Epithelial cell of esophagus (primary cell): ENCODE data around the gene STX3.

Experiments
- DNase-seq: peaks from one replicate; pipeline ENCODE4 v3.0.0; 2010; ENCODE audit warnings: low read depth
- H3K4me3 ChIP-seq: 2 replicates; pipeline ENCODE4 v1.5.1; 2011; ENCODE audit warnings: mild to moderate bottlenecking, low read length, control low read depth
- TF ChIP-seq, protein P1 (sequence below): IDR thresholded peaks from 2 replicates; pipeline ENCODE4 v1.5.1; 2011; ENCODE audit warnings: low read depth, mild to moderate bottlenecking, low read length, control low read depth, inconsistent platforms; ENCODE audit not compliant: insufficient read depth; ENCODE audit errors: missing control alignments

The STX3 gene

DNA sequence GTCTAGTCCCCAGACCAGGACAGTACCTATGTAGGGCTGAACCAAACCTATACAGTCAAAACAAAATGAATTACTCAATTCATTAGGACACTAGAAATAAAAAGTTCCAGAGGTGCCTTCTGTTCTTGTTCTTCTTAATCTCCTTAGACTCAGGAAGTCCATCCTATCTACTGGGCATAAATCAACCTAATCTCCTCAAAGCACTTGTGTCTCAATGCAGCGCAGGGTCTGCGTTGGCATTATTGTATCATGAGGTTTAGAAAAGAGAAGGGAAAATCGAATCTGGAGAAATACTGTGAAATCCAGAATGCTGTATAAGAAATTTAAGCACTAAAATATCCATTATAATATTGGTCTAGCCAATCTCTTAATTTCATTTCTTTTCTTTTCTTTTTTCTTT lies 39.1 kb upstream of the STX3 start:
- no peak overlapping the region for H3K4me3 ChIP-seq
- TF ChIP-seq, protein P1, sequence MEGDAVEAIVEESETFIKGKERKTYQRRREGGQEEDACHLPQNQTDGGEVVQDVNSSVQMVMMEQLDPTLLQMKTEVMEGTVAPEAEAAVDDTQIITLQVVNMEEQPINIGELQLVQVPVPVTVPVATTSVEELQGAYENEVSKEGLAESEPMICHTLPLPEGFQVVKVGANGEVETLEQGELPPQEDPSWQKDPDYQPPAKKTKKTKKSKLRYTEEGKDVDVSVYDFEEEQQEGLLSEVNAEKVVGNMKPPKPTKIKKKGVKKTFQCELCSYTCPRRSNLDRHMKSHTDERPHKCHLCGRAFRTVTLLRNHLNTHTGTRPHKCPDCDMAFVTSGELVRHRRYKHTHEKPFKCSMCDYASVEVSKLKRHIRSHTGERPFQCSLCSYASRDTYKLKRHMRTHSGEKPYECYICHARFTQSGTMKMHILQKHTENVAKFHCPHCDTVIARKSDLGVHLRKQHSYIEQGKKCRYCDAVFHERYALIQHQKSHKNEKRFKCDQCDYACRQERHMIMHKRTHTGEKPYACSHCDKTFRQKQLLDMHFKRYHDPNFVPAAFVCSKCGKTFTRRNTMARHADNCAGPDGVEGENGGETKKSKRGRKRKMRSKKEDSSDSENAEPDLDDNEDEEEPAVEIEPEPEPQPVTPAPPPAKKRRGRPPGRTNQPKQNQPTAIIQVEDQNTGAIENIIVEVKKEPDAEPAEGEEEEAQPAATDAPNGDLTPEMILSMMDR, result no peak
- DNase-seq, result no peak

DNA sequence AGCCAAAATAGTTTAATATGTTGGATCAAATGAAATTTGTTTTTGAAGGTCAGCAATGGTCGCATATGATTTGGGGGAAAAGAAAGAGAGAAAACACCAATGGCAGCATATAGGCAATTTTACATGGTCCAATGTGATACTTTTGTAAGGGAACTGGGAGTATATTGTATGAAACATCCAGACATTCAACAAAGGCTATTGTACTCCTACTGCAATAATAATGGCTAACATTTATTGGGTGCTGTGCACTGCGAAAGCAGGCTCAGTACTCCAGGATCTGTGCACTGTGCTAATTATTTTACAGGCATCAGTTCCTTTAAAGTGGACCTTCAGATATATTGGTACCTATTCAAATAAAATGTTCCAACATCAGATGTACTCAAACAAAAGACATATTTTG lies 35.6 kb upstream of the STX3 start:
- no peak for DNase-seq
- TF ChIP-seq, protein P1, result no peak
- no peak overlapping the region for H3K4me3 ChIP-seq

DNA sequence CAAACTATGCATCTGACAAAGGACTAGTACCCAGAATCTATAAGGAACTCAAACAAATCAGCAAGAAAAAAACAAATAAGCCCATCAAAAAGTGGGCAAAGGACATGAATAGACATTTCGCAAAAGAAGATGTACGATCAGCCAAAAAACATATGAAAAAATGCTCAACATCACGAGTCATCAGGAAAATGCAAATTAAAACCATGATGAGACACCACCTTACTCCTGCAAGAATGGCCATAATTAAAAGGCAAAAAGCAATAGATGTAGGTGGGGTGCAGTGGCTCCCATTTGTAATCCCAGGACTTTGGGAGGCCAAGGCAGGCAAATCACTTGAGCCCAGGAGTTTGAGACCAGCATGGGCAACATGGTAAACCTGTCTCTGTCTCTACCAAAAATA lies 31.1 kb upstream of the STX3 start:
- TF ChIP-seq, protein P1, result no peak
- H3K4me3 ChIP-seq, result no peak overlapping the region

DNA sequence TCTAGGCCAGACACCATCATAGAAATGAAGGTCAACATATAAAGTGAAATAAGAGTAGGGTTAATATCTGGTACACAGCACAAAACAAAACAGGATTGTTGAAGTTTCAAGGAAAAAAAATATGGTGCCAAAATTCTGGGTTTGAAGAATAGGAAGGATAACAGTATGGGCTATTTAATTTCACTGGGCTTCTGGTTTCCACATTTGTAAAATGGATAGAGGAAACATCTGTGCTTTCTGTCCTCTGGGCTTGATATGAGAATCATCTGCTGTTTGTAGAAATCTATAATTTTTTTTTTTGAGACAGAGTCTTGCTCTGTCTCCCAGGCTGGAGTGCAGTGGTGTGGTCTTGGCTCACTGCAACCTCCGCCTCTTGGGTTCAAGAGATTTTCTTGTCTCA lies 27.8 kb upstream of the STX3 start:
- DNase-seq, result no peak
- TF ChIP-seq, protein P1, result no peak
- no peak overlapping the region for H3K4me3 ChIP-seq

More for the DNA sequence above, 31.1 kb upstream of the STX3 start:
- DNase-seq, result peak; percentile 13

DNA sequence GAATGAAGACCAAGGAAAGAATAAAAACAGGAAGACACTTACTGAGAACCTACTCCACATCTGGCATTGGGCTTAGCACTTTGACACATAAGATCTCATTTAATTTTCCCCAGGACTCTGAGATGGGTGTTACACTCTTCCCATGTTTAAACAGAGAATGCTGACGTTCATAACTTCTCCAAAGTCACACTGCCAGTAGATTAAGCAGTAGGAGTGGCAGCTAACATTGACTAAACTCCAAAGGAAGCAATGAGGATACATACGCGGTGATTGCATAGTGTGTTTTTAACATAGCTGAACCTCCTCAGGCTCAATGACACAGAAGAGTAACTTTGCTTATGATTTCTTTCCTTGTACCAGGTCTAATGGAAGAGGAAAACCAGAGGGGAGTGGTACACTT lies 27.0 kb upstream of the STX3 start:
- TF ChIP-seq, protein P1, result no peak
- DNase-seq, result no peak
- no peak overlapping the region for H3K4me3 ChIP-seq

DNA sequence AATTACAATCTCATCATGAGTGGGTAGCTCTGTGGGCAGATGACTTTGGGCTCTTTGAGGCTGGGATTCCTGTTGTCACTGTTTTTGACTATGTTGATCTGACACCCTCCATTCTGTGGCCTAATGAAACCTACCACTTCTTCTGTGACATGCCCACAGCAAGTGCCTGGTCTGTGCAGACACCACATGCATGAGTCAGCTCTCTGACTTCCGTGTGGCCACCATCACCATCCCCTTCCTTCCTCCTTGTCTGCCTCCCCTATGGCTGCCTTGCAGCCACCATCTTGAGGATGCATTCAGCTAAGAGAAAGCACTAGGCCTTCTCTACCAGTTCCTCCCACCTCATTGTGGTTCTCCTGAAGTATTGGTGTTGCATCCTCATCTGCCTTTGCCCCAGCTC lies 26.3 kb upstream of the STX3 start:
- peak; percentile 11 for DNase-seq
- TF ChIP-seq, protein P1, result no peak
- H3K4me3 ChIP-seq, result no peak overlapping the region

DNA sequence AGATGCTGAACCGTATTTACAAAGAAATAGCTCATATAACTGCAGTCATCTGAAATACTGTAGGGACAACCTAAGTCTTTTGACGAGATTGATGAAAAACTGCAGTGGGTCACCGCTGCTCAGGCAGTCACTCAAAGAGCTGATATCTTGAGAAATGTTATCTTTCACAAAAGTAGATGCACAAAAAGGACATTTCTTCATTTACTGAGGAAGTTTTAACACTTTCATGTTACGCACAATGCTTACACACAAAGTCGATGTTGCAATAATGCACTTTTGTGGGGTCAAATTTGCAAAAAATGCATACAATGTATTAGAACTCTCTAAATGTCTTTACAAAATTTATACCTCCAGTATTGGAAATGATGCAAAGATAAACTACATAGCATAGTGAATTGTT lies 25.3 kb upstream of the STX3 start:
- TF ChIP-seq, protein P1, result no peak
- DNase-seq, result no peak
- H3K4me3 ChIP-seq, result no peak overlapping the region
